CD4-positive, CD25-positive, alpha-beta regulatory T cell (primary cell): ENCODE data around the gene GSTCD. TPM values are rescaled to one million over a fixed set of nuclear protein-coding genes. Genes with fewer than 3 reads are reported as not detected.
"Not testable (repeated sequence)": the region's sequence is repeated elsewhere in the genome, so short reads cannot be mapped to it uniquely, and the experiment has no call there.

Experiments used
- ATAC-seq, 2 donors: fragments of 150-1000 bp; cut with Tn5 transposase; one replicate each; pipeline ENCODE4 v1.10.0; 2021; ENCODE audit warnings: low read depth in 2 of 2, moderate number of reproducible peaks in 2 of 2, moderate library complexity in 1 of 2
- DNase-seq, 3 donors: peaks; one replicate each; pipeline versions ENCODE4 v3.0.0 to v3.0.0-alpha.2; 2012 to 2022; ENCODE audit warnings: mixed read lengths in 1 of 3
- H3K27ac ChIP-seq: one replicate; pipeline ENCODE4 v1.7.0; 2013; ENCODE audit warnings: mild to moderate bottlenecking, low read length; ENCODE audit not compliant: insufficient read depth, poor library complexity, severe bottlenecking
- H3K27me3 ChIP-seq: one replicate; pipeline ENCODE4 v1.7.0; 2013; ENCODE audit warnings: low read length; ENCODE audit not compliant: control insufficient read depth, insufficient read depth
- H3K36me3 ChIP-seq: one replicate; pipeline ENCODE4 v1.7.0; 2013; ENCODE audit warnings: mild to moderate bottlenecking, low read length, moderate library complexity; ENCODE audit not compliant: control insufficient read depth, insufficient read depth
- H3K4me1 ChIP-seq: 2 replicates; pipeline ENCODE4 v1.7.0; 2013; ENCODE audit warnings: mild to moderate bottlenecking, low read length; ENCODE audit not compliant: insufficient read depth, control insufficient read depth, poor library complexity, severe bottlenecking
- H3K4me3 ChIP-seq: one replicate; pipeline ENCODE4 v1.7.0; 2013; ENCODE audit warnings: low read depth, mild to moderate bottlenecking, low read length, moderate library complexity
- H3K9me3 ChIP-seq, 2 experiments: 1 replicate in 1 of 2; 2 replicates in 1 of 2; pipeline ENCODE4 v1.7.0; 2013; ENCODE audit warnings: low read length in 2 of 2, mild to moderate bottlenecking in 1 of 2, moderate library complexity in 1 of 2; ENCODE audit not compliant: control insufficient read depth in 2 of 2
- H3K27ac Mint-ChIP-seq, 3 donors: one replicate each; pipeline ENCODE4 v1.8.0; 2020 to 2022; ENCODE audit warnings: mild to moderate bottlenecking in 3 of 3, mixed read lengths in 3 of 3, moderate library complexity in 2 of 3
- H3K27me3 Mint-ChIP-seq: one replicate; pipeline ENCODE4 v1.8.0; 2022; ENCODE audit warnings: mild to moderate bottlenecking, mixed read lengths
- H3K36me3 Mint-ChIP-seq: one replicate; pipeline ENCODE4 v1.8.0; 2020; ENCODE audit warnings: mixed read lengths
- H3K4me1 Mint-ChIP-seq, 4 donors: one replicate each; pipeline ENCODE4 v1.8.0; 2020 to 2022; ENCODE audit warnings: mixed read lengths in 4 of 4, mild to moderate bottlenecking in 1 of 4
- H3K4me3 Mint-ChIP-seq, 4 donors: one replicate each; pipeline ENCODE4 v1.8.0; 2020 to 2022; ENCODE audit warnings: mild to moderate bottlenecking in 4 of 4, mixed read lengths in 4 of 4, moderate library complexity in 3 of 4
- H3K9me3 Mint-ChIP-seq, 7 donors: one replicate each; pipeline ENCODE4 v1.8.0; 2020 to 2022; ENCODE audit warnings: mixed read lengths in 7 of 7, mild to moderate bottlenecking in 3 of 7, moderate library complexity in 2 of 7
- polyA plus RNA-seq, 4 donors: library from polyadenylated mRNA; unstranded; fragments of 300-500 nt; fragmentation: Illumina TruSeq; gene quantifications; one replicate each; pipeline ENCODE4 v1.2.3, GENCODE V29; 2021
- total RNA-seq: library from RNA; stranded (reverse); gene quantifications from one replicate; pipeline ENCODE4 v1.2.3, GENCODE V29; 2022

GSTCD gene
- total and polyA plus RNA-seq, 5 donors from 2014 or later = 1.6 to 4.4 (median 2.5) TPM

GRCh38 chr4:105719204-105719603, 10.6 kb downstream of the GSTCD start:
- Mint-ChIP-seq H3K27me3 (no peaks in the 10 kb centered on the region), H3K4me1 (peaks cover 0 to 7% (median 4%) of the 10 kb centered on the region in 4 donors), H3K27ac (no peak overlapping the region), H3K9me3 (no peaks in the 10 kb centered on the region), H3K4me3 (no peak overlapping the region), H3K36me3 (peaks cover 6% of the 10 kb centered on the region)
- H3K4me3 ChIP-seq = no peak overlapping the region
- ATAC-seq = no peak
- no peaks in the 10 kb centered on the region for H3K36me3 ChIP-seq
- H3K9me3 ChIP-seq = no peaks in the 10 kb centered on the region
- H3K4me1 ChIP-seq = no peaks in the 10 kb centered on the region
- no peak for DNase-seq
- no peak overlapping the region for H3K27ac ChIP-seq
- H3K27me3 ChIP-seq = no peaks in the 10 kb centered on the region

DNA sequence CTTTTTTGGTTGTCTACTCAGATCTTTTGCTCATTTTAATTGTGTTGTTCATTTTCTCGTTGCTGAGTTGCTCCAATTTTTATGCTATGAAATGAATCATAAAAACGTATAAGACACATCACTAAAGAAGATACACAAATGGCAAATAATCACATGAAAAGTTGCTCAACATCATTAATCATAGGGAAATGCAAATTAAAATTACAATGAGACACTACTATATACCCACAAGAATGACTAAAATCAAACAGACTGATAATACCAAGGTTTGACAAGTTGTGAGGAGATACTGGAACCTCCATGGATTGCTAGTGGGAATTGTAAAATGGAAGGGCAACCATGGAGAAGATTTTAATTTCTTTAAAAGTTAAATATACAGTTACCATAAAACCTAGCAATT, 17.0 kb downstream of the GSTCD start:
- DNase-seq (no peak), ATAC-seq (no peak)
- no peaks in the 10 kb centered on the region for H3K4me1 ChIP-seq
- H3K4me3 ChIP-seq = no peak overlapping the region
- H3K27me3 Mint-ChIP-seq = no peaks in the 10 kb centered on the region
- peaks cover 0 to 10% (median 2%) of the 10 kb centered on the region in 7 donors for H3K9me3 Mint-ChIP-seq
- peaks cover 0 to 2% (median 0%) of the 10 kb centered on the region in 4 donors for H3K4me1 Mint-ChIP-seq
- H3K27ac Mint-ChIP-seq = no peak overlapping the region
- no peak overlapping the region for H3K4me3 Mint-ChIP-seq
- H3K27me3 ChIP-seq = no peaks in the 10 kb centered on the region
- no peaks in the 10 kb centered on the region for H3K9me3 ChIP-seq
- H3K27ac ChIP-seq = no peak overlapping the region
- H3K36me3 Mint-ChIP-seq = peaks cover 27% of the 10 kb centered on the region
- no peaks in the 10 kb centered on the region for H3K36me3 ChIP-seq

- H3K27me3 Mint-ChIP-seq, H3K27ac ChIP-seq, H3K27me3 ChIP-seq, H3K27ac Mint-ChIP-seq, ATAC-seq, H3K36me3 ChIP-seq, H3K4me3 ChIP-seq, H3K4me1 Mint-ChIP-seq, DNase-seq, H3K4me1 ChIP-seq, H3K4me3 Mint-ChIP-seq, H3K9me3 ChIP-seq: not testable (repeated sequence)
- H3K36me3 Mint-ChIP-seq = peaks cover 50% of the 10 kb centered on the region
- peaks cover 0 to 23% (median 9%) of the 10 kb centered on the region in 7 donors for H3K9me3 Mint-ChIP-seq
Measured at GRCh38 chr4:105729895-105730294, 21.3 kb downstream of the GSTCD start.

GRCh38 chr4:105735217-105735616, 26.6 kb downstream of the GSTCD start:
- H3K4me3 ChIP-seq, H3K27me3 Mint-ChIP-seq, H3K27ac ChIP-seq, H3K4me1 Mint-ChIP-seq, DNase-seq, H3K4me3 Mint-ChIP-seq, ATAC-seq, H3K27ac Mint-ChIP-seq, H3K4me1 ChIP-seq, H3K36me3 ChIP-seq, H3K27me3 ChIP-seq: not testable (repeated sequence)
- Mint-ChIP-seq H3K36me3 (peaks cover 68% of the 10 kb centered on the region), H3K9me3 (peaks cover 7 to 46% (median 20%) of the 10 kb centered on the region in 7 donors)
- H3K9me3 ChIP-seq = peaks cover 13 to 16% of the 10 kb centered on the region in 2 experiments

DNA sequence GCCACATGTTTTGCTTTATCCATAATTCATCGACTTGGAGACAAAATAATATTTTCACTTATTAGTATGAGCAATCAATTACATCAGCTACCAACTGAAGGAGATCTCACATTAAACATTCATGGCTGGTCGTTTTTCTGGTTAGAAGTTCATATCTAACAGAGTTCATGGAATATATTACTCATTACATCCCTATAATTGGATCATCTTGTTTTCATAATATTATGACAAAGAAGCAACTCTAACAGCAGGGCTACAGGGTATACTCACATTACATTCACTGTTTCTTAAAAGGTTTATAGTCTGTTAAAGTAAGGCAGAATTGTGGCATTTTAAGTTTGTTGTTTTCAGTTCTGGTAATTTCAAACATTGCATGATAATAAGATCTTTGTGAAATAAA, 33.0 kb downstream of the GSTCD start:
- no peak overlapping the region for H3K27ac Mint-ChIP-seq
- no peak overlapping the region for H3K4me3 ChIP-seq
- H3K36me3 ChIP-seq = peaks cover 4% of the 10 kb centered on the region
- ATAC-seq (no peak), DNase-seq (no peak)
- H3K27me3 Mint-ChIP-seq = no peaks in the 10 kb centered on the region
- H3K4me1 Mint-ChIP-seq = no peaks in the 10 kb centered on the region
- no peak overlapping the region for H3K27ac ChIP-seq
- H3K4me3 Mint-ChIP-seq = no peak overlapping the region
- H3K9me3 ChIP-seq = peaks cover 9 to 13% of the 10 kb centered on the region in 2 experiments
- H3K36me3 Mint-ChIP-seq = peaks cover 33% of the 10 kb centered on the region
- H3K27me3 ChIP-seq = no peaks in the 10 kb centered on the region
- no peaks in the 10 kb centered on the region for H3K4me1 ChIP-seq
- H3K9me3 Mint-ChIP-seq = peaks cover 0 to 26% (median 12%) of the 10 kb centered on the region in 7 donors

DNA sequence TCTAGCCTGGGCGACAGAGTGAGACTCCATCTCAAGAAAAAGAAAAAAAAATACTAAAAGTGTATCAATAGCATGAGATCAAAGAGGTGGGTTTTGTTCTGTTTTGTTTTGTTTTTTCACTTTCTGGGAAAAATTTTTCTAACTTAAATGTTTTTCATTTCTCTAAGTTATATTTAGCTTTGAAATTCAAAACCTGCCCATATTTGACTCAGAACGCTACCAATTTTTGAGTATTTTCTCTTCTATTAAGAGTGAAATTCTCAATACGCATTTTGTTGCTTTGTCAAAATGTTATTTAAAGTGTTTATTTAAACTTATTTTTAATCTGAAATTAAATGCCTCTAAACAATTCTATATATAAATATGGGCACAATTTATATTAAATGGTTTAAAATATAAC, 39.6 kb downstream of the GSTCD start:
- H3K4me1 Mint-ChIP-seq = peaks cover 0 to 5% (median 0%) of the 10 kb centered on the region in 4 donors
- Histone ChIP-seq H3K4me1 (no peaks in the 10 kb centered on the region), H3K27me3 (no peaks in the 10 kb centered on the region), H3K36me3 (no peaks in the 10 kb centered on the region), H3K9me3 (no peaks in the 10 kb centered on the region), H3K27ac (no peak overlapping the region), H3K4me3 (no peak overlapping the region)
- no peak overlapping the region for H3K4me3 Mint-ChIP-seq
- no peaks in the 10 kb centered on the region for H3K27me3 Mint-ChIP-seq
- no peak overlapping the region for H3K27ac Mint-ChIP-seq
- H3K36me3 Mint-ChIP-seq = no peaks in the 10 kb centered on the region
- H3K9me3 Mint-ChIP-seq = peaks cover 0 to 1% (median 0%) of the 10 kb centered on the region in 7 donors
- ATAC-seq (no peak), DNase-seq (no peak)

DNA sequence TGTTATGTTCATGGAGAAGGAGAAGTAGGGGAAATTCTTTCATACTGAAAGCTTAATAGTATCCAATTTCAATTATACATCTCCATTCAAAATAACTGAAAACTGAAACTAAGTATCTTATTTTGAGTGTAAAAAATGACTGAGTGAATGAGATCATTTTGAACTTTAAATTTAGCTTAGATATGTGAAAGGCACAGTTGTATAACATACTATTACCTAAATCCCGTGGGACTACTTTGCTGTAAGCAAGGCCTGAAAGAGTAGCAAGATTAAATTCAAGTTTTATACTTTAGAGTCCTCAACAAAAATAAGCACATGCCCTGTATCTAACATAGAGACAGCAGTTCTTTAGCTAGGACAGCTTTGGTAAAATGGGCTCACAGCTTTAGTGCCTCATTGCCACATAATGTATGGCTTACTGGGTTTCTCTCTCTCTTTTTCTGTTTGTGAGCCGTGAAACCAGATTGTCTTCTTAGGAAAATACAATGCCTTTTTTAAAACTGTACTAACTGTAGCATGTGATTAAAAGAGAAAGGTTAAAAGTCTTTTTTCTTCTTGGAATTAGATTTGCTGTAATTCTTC, 43.2 kb downstream of the GSTCD start:
- Mint-ChIP-seq H3K4me1 (peaks cover 0 to 10% (median 0%) of the 10 kb centered on the region in 4 donors), H3K27ac (no peak overlapping the region), H3K4me3 (no peak overlapping the region), H3K27me3 (no peaks in the 10 kb centered on the region), H3K36me3 (no peaks in the 10 kb centered on the region), H3K9me3 (no peaks in the 10 kb centered on the region)
- no peak for DNase-seq
- Histone ChIP-seq H3K27ac (no peak overlapping the region), H3K36me3 (no peaks in the 10 kb centered on the region), H3K4me1 (no peaks in the 10 kb centered on the region), H3K4me3 (no peak overlapping the region), H3K27me3 (no peaks in the 10 kb centered on the region), H3K9me3 (no peaks in the 10 kb centered on the region)
- no peak for ATAC-seq

- Histone ChIP-seq H3K4me1 (no peaks in the 10 kb centered on the region), H3K9me3 (no peaks in the 10 kb centered on the region), H3K4me3 (no peak overlapping the region), H3K36me3 (no peaks in the 10 kb centered on the region), H3K27ac (no peak overlapping the region), H3K27me3 (no peaks in the 10 kb centered on the region)
- no peak for DNase-seq
- Mint-ChIP-seq H3K9me3 (no peaks in the 10 kb centered on the region), H3K4me1 (peaks cover 0 to 10% (median 0%) of the 10 kb centered on the region in 4 donors), H3K36me3 (peaks cover 4% of the 10 kb centered on the region), H3K27ac (no peak overlapping the region), H3K27me3 (no peaks in the 10 kb centered on the region), H3K4me3 (no peak overlapping the region)
- ATAC-seq = no peak
Measured at GRCh38 chr4:105753361-105753760, 44.8 kb downstream of the GSTCD start.
